NCI-H2171 (cell line): Measurements from ENCODE around the gene ZNF71.

Experiments used
- DNase-seq: peaks from one replicate; lab custom pipeline; 2025; lab: John Stamatoyannopoulos, UW

ZNF71 gene

DNA sequence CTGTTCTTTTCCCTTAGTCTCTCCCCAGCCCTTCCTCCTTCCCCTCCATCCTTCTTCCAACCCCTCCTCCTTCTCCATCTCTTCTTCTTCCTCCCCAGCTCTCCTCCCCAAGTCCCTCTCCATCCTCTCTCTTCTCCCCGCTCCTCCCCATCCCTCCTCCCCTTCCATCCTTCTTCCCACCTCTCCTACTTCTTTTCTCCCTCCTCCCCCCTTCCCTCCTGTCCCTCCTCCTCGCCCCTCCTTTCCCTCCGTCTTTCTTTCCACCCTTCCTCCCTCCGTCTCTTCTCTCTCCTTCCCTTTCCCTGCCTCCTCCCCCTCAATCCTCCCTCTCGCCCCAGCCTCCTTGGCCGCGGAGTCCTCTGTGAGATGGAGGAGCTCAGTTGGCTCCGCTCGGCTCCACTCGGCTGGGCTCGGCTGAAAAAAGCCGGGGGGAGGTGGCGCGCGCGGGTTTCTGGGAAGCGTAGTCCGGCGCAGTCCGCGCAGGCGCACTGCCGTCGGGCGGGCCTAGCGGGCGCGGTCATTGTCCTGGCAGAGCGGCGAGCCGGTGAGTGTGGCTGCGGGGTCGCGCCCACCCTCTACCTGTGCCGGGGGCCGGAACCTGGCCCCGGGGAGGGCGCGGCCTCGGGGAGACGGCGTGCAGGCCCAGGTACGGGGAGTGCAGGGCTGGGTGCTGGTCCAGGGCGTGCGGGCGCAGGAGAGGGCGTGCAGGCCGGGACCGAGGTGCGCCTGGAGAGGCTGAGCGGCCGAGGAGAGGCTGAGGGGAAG lies at the start of gene ZNF71:
Gene ZNF71 (plus strand): TSS at position 520 of the 765 bp plus-strand sequence. CDS start 6,257 bp downstream, outside the sequence.
- peak; percentile 78 for DNase-seq

DNA sequence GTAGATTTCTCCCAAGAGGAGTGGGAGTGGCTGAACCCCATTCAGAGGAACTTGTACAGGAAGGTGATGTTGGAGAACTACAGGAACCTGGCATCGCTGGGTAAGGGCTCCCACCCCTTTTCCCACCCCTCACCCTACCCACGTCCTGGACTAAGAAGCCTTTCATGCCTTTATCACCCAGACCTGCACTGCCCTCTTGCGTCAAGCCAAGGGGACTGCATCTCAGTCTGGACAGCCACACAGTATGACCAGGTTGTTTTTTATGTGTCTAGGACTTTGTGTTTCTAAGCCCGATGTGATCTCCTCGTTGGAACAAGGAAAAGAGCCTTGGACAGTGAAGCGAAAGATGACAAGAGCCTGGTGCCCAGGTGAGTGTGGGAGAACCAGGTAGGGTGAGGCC lies 47.6 kb upstream of the ZNF71 start:
- DNase-seq, result no peak

DNA sequence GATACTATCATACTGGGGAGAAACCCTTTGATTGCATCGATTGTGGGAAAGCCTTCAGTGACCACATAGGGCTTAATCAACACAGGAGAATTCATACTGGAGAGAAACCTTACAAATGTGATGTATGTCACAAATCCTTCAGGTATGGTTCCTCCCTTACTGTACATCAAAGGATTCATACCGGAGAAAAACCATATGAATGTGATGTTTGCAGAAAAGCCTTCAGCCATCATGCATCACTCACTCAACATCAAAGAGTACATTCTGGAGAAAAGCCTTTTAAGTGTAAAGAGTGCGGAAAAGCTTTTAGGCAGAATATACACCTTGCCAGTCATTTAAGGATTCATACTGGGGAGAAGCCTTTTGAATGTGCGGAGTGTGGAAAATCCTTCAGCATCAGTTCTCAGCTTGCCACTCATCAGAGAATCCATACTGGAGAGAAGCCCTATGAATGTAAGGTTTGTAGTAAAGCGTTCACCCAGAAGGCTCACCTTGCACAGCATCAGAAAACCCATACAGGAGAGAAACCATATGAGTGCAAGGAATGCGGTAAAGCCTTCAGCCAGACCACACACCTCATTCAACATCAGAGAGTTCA lies 40.7 kb upstream of the ZNF71 start:
- no peak for DNase-seq

DNA sequence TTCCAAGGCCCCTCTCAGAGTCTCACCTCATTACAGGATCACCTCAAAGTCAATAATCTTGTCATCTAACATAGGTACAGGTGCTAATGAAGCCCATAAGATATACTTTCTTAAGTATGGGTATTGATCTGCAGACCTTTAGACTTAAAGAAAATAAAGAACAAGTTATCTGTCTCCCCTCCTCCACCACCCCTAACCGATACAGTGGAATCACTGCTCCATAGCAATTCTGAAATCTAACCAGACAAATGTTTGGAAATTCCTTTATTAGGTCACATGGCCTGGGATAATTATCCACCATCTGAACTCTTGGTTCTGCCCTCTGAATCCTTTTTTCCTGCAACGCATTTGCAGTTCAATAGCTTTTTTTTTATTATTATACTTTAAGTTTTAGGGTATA lies 32.3 kb upstream of the ZNF71 start:
- no peak for DNase-seq

DNA sequence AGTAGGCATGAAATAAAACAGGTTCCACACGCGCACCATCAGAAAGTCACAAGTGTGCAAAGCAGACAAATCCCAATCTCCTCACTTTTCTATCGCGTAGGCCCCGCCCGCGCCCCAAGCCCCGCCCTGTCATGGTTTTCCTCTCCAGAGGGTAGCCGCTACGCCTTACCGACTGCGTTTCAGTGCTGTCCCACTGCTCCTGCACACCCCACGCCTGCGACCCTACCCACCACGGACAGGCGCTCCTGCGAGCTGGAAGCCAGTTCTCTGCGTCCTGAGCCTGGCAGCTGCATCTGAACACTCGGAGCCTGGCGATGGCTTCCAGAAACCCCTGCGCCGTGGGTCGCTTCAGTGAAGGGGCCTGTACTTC lies 28.2 kb upstream of the ZNF71 start:
- DNase-seq, result peak; percentile 4

DNA sequence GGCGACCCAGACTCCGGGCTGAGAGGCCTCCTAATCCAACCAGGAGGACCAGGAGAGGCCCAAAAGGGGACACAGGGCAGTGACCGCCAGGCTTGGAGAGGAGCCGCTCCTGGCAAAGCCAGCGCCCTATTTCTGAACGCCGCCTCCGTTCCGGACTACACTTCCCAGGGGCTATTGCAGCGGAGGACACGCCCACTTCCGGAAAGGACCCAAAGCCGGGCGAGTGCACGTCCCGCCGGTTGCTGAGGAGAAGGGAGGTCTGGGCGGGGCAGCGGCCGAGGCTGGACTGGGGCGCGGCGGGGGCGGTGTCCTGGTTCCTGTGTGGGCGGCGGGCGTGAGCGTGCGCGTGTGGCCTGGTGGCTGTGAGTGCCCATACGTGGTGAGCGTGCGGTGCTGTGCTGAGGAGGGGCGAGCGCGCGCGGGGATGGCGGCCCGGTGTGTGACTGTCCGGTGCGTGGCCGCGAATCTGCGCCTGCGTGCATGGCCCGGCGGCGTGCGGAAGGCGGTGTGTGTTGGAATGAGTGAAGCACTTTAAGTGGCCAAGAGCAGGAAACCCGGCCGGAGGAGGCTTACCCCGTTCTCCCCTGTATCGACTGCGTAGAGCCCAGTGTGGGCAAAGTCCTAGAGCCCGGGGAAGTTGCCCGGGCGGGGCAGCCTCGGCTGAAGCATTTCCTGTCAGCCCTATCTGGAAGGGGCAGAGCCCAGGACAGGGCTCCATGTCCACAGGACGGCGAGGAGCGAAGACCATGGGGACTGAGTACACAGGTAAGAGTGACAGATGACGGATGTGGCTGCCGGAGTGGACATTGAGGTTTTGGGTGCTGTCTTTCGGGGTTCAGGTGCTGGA lies 27.6 kb upstream of the ZNF71 start, which contains the start of gene ZNF470:
Gene ZNF470 (plus strand): TSS at position 195 of the 847 bp plus-strand sequence. CDS start 2,844 bp downstream, outside the sequence.
- DNase-seq, result peak; percentile 85

DNA sequence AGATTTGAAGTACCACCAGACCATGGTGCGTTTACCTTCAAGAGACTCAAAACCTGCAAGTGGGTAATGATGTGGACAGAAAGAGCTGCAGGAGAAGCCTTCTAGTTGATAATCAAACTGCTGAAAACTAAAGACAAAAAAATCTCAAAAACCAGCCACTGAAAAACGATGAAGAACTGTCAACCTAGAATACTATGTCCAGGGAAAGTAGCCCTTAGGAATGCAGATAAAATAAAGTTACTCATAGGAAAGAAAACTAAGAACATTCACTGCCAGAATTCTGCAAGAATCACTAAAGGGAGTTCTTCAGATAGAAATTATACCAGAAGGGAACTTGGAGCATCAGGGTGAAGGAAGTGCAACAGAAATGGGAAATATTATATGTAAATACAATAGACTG lies 22.5 kb upstream of the ZNF71 start:
- DNase-seq, result no peak

DNA sequence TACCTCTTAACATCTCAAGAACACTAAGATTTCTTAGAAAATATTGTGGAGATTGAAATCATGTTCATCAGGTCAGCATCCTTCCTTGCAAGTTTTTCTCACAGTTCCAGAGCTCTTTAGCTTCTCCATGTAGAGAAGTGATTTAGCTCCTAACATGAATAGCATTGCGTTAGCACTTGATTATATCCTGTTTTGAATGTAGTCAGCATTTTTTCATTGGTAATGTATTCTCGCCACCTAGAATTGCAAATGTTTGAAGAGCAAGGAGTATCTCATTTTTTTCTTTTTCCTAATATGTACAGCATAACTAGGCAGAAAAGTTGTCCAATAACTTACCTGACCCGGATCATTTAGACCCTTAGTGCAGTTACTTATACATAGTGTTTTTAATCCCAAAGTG lies 21.2 kb upstream of the ZNF71 start:
- DNase-seq, result no peak

DNA sequence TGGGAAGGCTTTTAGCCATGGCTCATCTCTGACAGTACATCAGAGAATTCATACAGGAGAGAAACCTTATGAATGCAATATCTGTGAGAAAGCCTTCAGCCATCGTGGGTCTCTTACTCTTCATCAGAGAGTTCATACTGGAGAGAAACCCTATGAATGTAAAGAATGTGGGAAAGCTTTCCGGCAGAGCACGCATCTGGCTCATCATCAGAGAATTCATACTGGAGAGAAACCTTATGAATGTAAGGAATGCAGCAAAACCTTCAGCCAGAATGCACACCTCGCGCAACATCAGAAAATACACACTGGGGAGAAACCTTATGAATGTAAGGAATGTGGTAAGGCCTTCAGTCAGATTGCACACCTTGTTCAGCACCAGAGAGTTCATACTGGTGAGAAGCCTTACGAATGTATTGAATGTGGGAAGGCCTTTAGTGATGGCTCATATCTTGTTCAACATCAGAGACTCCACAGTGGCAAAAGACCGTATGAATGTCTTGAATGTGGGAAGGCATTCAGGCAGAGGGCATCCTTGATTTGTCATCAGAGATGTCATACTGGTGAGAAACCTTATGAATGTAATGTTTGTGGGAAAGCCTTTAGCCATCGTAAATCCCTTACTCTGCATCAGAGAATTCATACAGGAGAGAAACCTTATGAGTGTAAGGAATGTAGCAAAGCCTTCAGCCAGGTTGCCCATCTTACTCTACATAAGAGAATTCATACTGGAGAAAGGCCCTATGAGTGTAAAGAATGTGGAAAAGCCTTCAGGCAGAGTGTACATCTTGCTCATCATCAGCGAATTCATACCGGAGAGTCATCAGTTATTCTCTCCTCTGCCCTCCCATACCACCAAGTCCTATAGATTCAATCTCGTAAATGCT lies 17.1 kb upstream of the ZNF71 start:
- DNase-seq, result no peak

DNA sequence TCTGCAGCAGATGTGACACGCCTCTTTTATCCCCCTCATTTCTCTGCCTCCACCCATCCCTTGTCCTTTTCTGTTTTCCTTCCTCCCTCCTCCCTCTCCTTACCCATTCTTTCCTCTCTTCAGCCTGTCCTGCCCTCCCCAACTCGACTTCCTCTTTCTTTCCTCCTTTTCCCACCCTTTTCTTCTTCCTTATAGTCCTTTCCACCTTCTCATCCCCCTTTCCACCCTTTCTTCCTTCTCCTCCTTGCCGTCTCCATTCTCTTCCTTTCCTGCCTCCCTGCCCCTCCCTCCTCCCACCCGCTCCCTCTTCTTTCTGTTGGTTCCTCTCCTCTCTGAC lies 688 bp upstream of the ZNF71 start:
- no peak for DNase-seq

DNA sequence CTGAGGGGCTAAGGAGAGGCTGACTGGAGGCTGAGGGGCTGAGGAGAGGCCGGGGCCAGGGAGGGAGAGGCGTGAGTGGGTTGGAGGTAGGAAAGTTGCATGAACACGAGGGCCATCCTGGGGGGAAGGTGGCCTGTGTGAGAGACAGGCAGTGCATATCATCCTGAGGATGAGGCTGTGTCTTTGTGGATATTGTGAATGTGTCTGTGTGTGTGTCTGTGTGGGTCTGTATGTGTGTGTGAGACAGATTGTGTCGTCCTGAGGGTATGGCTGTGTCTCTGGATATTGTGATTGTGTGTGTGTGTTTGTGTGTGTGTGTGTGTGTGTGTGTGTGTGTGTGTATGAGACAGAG lies 422 bp downstream of the ZNF71 start:
- DNase-seq, result no peak

DNA sequence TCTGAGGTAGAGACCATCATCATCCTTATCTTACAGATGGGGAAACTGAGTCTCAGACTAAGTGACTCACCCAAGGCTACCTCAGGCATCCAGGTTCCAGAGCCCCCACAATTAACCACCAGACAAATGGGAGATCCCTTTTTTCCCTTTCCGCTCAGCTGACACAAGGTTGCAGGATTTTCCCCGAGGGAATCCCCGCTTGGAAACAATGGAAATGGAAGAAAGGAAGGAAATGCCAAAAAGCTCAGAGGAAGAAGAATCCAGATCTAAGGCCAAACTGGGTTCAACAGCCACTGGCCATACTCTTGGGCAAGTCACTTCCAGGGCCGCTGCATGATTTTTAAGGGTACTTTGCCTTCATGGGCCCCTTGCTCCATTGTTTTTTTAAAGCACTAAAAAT lies 1.6 kb downstream of the ZNF71 start:
- no peak for DNase-seq

DNA sequence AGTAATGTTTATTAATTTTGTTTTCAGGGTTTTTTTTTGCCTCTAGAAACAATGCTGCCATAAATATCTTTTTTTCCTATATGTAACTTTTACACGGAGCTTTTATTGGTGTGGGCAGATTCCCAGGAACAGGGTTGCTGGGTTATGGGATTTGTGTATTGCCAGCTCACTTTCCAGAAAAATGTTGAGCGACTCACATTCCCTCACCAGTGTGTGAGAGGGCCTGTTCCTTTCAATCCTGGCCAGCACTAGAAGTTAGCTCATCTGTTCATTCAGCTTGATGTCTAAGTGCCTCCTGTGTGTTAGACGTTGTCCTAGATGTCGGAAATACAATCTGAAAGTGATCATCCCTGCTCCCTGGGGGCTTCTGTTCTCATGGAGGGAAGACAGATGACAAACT lies 2.6 kb downstream of the ZNF71 start:
- DNase-seq, result no peak

DNA sequence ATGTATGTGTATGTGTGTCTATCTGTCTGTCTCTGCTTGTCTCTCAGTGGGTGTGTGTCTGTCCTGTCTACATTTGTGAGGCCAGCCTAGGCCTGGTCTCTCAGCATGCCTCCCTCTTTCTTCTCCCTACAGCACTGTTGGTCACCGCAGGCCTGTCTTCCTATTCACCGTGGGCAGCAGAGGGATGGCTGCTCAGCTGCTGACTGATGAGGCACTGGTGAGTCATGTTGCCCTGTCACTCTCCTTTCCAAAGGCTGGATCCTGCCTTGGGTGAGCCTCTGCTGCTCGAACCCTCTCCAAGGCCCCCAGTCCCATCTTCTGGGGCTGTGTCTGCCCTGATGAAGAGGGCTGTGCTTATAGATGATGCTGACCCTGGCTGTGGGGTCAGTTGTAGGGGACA lies 6.3 kb downstream of the ZNF71 start:
- DNase-seq, result no peak

DNA sequence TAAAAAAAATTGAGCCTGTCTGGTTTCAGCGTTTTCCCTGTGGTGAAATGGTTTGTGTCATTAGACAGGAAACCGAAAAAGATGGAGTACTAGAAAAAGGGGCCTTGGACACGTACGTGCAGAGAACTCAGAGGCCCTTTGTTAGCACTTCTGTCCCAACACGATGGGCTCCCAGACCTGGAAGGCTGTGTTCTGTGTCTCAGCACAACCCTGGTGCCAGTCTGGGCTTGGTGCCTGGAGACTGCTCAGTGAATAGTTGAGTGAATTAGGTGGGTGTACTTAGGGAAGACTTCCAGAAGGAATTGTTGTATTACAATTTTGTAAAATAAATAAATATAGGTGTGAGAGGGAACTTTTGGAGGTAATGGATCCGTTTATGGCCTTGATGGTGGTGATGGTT lies 8.7 kb downstream of the ZNF71 start:
- DNase-seq, result no peak

DNA sequence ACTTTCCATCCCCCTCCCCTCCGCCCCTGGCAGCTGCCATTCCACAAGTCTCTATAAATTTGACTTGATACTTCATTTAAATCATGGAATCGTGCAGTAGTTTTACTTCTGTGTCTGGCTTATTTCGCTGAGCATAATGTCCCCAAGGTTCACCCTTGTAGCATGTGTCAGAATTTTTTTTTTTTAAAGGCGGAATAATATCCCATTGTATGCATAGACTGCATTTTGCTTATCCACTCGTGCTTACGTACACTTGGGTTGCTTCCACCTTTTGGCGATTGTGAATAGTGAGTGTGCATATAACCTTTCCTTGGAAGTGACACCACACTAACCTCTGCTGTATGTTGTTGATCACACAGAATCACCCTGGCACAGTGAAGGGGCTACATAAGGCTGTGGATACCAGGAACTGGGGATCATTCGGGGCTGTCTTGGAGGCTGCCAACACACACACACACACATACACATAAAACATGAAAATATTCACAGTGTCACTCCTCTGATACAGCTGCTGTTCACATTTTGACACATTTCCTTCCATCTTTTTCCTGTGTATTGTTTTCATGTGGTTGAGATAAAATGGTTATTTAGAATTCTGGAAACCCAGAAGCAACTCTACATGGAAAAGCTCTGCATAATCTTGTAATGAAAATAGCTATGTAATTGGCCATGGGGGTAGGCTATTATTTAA lies 13.3 kb downstream of the ZNF71 start:
- DNase-seq, result no peak

DNA sequence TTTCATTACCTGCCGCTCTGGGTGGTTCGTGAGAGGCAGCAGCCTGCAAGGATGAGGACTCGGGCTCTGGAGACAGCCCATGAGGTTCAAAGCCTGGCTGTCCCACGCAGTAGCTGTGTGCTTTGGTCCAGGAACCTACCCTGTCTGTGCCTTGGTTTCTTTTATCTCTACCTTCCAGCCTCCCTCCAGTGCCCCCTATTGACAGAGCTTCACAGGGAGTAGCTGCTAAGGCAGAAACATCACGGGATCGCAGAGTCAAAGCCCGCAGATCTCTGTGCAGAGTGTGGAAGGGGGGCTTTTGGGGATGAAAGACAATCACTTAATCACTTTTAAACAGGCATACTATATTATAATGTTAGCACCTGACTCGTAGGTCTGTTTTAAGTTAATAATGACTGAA lies 16.2 kb downstream of the ZNF71 start:
- DNase-seq, result no peak

DNA sequence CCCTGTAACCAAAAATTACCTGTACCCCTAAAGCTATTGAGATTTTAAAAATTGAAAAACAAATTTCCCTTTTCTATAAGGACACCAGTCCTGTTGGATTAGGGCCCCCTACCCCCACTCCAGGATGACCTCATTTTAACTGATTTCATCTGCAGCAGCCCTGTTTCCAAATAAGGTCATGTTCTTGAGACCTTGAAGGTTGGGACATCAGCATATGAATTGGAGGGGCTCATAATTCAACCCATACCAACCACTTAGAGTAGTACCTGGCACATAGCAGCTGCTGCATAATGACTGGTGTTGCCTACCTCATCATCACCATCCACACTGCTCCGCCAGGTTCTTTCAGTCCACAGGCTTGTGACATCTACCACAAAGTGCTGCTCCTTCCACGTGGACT lies 17.6 kb downstream of the ZNF71 start:
- no peak for DNase-seq

DNA sequence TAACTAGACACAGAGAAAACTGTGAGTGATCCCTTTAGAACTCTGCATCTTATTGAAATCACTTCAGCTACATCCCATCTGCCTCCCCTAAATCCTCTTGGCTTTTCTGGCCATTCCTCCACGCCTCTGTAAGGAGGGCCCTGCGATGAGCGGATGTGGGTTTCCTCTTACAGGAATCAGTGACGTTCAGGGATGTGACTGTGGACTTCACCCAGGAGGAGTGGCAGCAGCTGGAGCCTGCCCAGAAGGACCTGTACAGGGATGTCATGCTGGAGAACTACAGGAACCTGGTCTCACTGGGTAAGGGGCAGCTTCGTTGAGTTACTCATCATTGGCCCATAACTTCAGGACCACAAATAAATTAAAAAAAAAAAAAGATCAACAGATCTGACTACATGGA lies 18.5 kb downstream of the ZNF71 start:
- no peak for DNase-seq

DNA sequence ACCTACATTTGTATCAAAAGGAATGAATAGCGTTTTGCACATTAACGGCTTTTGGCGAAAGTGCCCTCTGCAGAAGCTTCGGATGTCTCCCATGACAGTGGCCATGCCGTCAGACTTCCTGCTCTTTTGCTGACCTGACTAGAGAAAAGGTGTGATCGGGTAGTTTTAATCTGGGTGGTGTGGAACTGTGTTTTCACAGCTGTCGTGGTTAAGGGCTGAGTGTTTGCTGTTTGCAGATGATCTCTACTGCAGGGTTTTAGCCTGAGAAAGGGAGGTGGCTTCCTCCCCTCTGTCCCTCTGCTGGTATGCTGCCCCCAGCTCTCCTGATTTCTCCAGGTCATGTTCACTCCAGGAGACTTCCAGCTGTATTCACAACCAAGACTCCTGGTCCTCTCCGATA lies 22.4 kb downstream of the ZNF71 start:
- DNase-seq, result no peak

DNA sequence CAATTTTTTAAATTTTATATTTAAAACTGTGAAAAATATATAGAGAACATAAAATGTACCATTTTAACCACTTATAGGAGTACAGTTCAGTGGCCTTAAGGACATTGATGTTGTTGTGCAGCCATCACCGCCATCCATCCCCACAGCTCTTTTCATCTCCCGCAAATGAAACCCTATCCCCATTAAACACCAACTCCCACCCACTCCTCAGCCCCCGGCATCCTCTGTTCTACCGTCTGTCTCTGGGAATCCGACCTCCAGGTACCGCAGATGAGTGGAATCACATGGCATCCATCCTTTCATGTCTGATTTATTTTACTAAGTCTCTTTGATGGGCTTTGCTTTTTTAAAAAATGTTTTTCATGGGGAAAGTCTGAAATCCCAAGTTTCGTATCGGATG lies 24.0 kb downstream of the ZNF71 start:
- no peak for DNase-seq

DNA sequence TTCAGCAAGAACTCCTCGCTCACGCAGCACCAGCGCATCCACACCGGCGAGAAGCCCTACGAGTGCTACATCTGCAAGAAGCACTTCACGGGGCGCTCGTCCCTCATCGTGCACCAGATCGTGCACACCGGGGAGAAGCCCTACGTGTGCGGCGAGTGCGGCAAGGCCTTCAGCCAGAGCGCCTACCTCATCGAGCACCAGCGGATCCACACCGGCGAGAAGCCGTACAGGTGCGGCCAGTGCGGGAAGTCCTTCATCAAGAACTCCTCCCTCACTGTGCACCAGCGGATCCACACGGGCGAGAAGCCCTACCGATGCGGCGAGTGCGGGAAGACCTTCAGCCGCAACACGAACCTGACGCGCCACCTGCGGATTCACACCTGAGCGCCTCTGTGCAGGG lies 27.3 kb downstream of the ZNF71 start:
- DNase-seq, result no peak
